ENCODE results near the gene ABCC10.
"Not testable (repeated sequence)": the region's sequence is repeated elsewhere in the genome, so short reads cannot be mapped to it uniquely, and the experiment has no call there.

The ABCC10 gene

GRCh38 chr6:43444036-43444435 is 16.7 kb downstream of the ABCC10 start:
- DNase-seq (ENCODE audit: low spot score), result no peak

GRCh38 chr6:43444582-43444981 is 17.2 kb downstream of the ABCC10 start:
- DNase-seq (ENCODE audit: low spot score), result no peak

- DNase-seq (ENCODE audit: low spot score), result no peak
These were observed 18.2 kb downstream of the ABCC10 start for GRCh38 chr6:43445576-43445975.

GRCh38 chr6:43447604-43448003 is 20.3 kb downstream of the ABCC10 start:
- DNase-seq (ENCODE audit: low spot score), result no peak

- DNase-seq (ENCODE audit: low spot score), result no peak
These were observed 21.6 kb downstream of the ABCC10 start for GRCh38 chr6:43448916-43449315.

GRCh38 chr6:43450699-43451131 is 23.4 kb downstream of the ABCC10 start:
- DNase-seq (ENCODE audit: low spot score), result no peak

GRCh38 chr6:43451348-43451747 is 24.0 kb downstream of the ABCC10 start:
- DNase-seq (ENCODE audit: low spot score), result no peak

- DNase-seq (ENCODE audit: low spot score), result no peak
These were observed 24.6 kb downstream of the ABCC10 start for GRCh38 chr6:43451939-43452338.

- no peak for DNase-seq (ENCODE audit: low spot score)
These were observed 25.6 kb downstream of the ABCC10 start for GRCh38 chr6:43452896-43453295.

- DNase-seq (ENCODE audit: low spot score), result no peak
These were observed 26.5 kb downstream of the ABCC10 start for GRCh38 chr6:43453831-43454230.

- peak; percentile 74 for DNase-seq (ENCODE audit: low spot score)
These were observed 27.0 kb downstream of the ABCC10 start for GRCh38 chr6:43454290-43454695.

GRCh38 chr6:43454696-43455530 is 27.6 kb downstream of the ABCC10 start:
- no peak for DNase-seq (ENCODE audit: low spot score)

GRCh38 chr6:43455531-43456428 is 28.4 kb downstream of the ABCC10 start, which contains the start of gene DLK2:
Gene DLK2 (minus strand): TSS chr6:43455548. CDS start chr6:43454825, 723 bp downstream.
- no peak for DNase-seq (ENCODE audit: low spot score)

- no peak for DNase-seq (ENCODE audit: low spot score)
These were observed 30.3 kb downstream of the ABCC10 start for GRCh38 chr6:43457643-43458042.

- DNase-seq (ENCODE audit: low spot score), result not testable (repeated sequence)
These were observed 30.8 kb downstream of the ABCC10 start for GRCh38 chr6:43458154-43458553.

- DNase-seq (ENCODE audit: low spot score), result no peak
These were observed 32.2 kb downstream of the ABCC10 start for GRCh38 chr6:43459535-43459934.

GRCh38 chr6:43460032-43460431 is 32.7 kb downstream of the ABCC10 start:
- no peak for DNase-seq (ENCODE audit: low spot score)

GRCh38 chr6:43461936-43462335 is 34.6 kb downstream of the ABCC10 start:
- DNase-seq (ENCODE audit: low spot score), result no peak

- DNase-seq (ENCODE audit: low spot score), result no peak
These were observed 37.0 kb downstream of the ABCC10 start for GRCh38 chr6:43464337-43464736.

- no peak for DNase-seq (ENCODE audit: low spot score)
These were observed 38.6 kb downstream of the ABCC10 start for GRCh38 chr6:43465948-43466347.

GRCh38 chr6:43467265-43467664 is 39.9 kb downstream of the ABCC10 start:
- not testable (repeated sequence) for DNase-seq (ENCODE audit: low spot score)

GRCh38 chr6:43467752-43468151 is 40.4 kb downstream of the ABCC10 start:
- no peak for DNase-seq (ENCODE audit: low spot score)

GRCh38 chr6:43468240-43468639 is 40.9 kb downstream of the ABCC10 start:
- DNase-seq (ENCODE audit: low spot score), result no peak
